K562 (cell line): Measurements from ENCODE around the gene MTHFR. TPM values are rescaled to one million over a fixed set of nuclear protein-coding genes. Genes with fewer than 3 reads are reported as not detected.

Source experiments
- ATAC-seq: fragments of 200-7000 bp; cut with Tn5 transposase; 3 replicates; pipeline ENCODE4 v1.9.1; 2020; ENCODE audit warnings: moderate library complexity
- BruUV-seq: library from RNA; stranded (reverse); fragments of 400-500 nt; replicated peaks from 2 replicates; lab custom pipeline; 2021; lab: Mats Ljungman, UMichigan
- CTCF ChIA-PET: fragments of 300-600 bp; formaldehyde crosslinking; extraction: SDS; loops from one replicate; lab custom pipeline; 2021; ENCODE audit warnings: low intra/inter-chr PET ratio; lab: Yijun Ruan, JAX
- POLR2A ChIA-PET: fragments of 300-600, 350-650 bp; sonication (Branson Sonifier 250); formaldehyde crosslinking; extraction: SDS; loops from one replicate; lab custom pipeline; 2021; ENCODE audit warnings: antibody characterized with exemption, inconsistent platforms; lab: Yijun Ruan, JAX
- DNase-seq, 4 experiments: peaks; one replicate each; pipeline versions ENCODE4 v3.0.0 to v3.0.0-alpha.2; 2011 to 2018; ENCODE audit warnings: low spot score in 3 of 4, mixed read lengths in 3 of 4; ENCODE audit errors: extremely low read depth in 1 of 4
- FAIRE-seq: peaks from 2 replicates; lab custom pipeline; 2011; peaks lifted over from hg19 to GRCh38; lab: Jason Lieb, UNC
- H2AFZ ChIP-seq: 2 replicates; pipeline ENCODE4 v1.6.0; 2011; ENCODE audit warnings: low read depth, low read length, control low read depth, inconsistent platforms
- H3K27ac ChIP-seq: fragments of 200-600 bp; 3 replicates; pipeline ENCODE4 v1.8.0; 2011; ENCODE audit warnings: low read depth, mild to moderate bottlenecking, control low read depth, inconsistent platforms, low read length, moderate library complexity, mixed read lengths; ENCODE audit errors: extremely low read depth
- H3K27me3 ChIP-seq, 2 experiments: fragments of 300-600 bp in 1 of 2; 2 replicates in 1 of 2; 3 replicates in 1 of 2; pipeline versions ENCODE4 v1.6.0 to v1.8.0; 2011; ENCODE audit warnings: inconsistent platforms in 2 of 2, low read length in 2 of 2, mild to moderate bottlenecking in 1 of 2, mixed read lengths in 1 of 2, moderate library complexity in 1 of 2; ENCODE audit not compliant: control insufficient read depth in 2 of 2, insufficient read depth in 2 of 2
- H3K36me3 ChIP-seq: fragments of 300-600 bp; 3 replicates; pipeline ENCODE4 v1.8.0; 2011; ENCODE audit warnings: mild to moderate bottlenecking, low read length, inconsistent platforms; ENCODE audit not compliant: control insufficient read depth, insufficient read depth
- H3K4me1 ChIP-seq, 2 experiments: fragments of 200-600 bp in 1 of 2; replicated peaks in 1 of 2; 2 replicates in 1 of 2; 3 replicates in 1 of 2; pipeline versions ENCODE4 v1.5.1 to v1.8.0; 2011; ENCODE audit warnings: inconsistent platforms in 2 of 2, low read length in 2 of 2, mild to moderate bottlenecking in 1 of 2, mixed read lengths in 1 of 2, moderate library complexity in 1 of 2; ENCODE audit not compliant: control insufficient read depth in 2 of 2, insufficient read depth in 2 of 2
- H3K4me2 ChIP-seq: 2 replicates; pipeline ENCODE4 v1.6.1; 2011; ENCODE audit warnings: low read length, control low read depth, inconsistent platforms, mixed read lengths; ENCODE audit not compliant: insufficient read depth
- H3K4me3 ChIP-seq: fragments of 200-600 bp; sonication (generic), shearing (Covaris generic); 2 replicates; pipeline ENCODE4 v1.5.1; 2016; ENCODE audit warnings: control low read depth, inconsistent platforms
- H3K79me2 ChIP-seq: fragments of 200-600 bp; 3 replicates; pipeline ENCODE4 v1.8.0; 2011; ENCODE audit warnings: low read length, inconsistent platforms; ENCODE audit not compliant: control insufficient read depth, insufficient read depth
- H3K9ac ChIP-seq, 2 experiments: 2 replicates each; pipeline versions ENCODE4 v1.6.0 to v1.6.1; 2011; ENCODE audit warnings: low read depth in 2 of 2, low read length in 2 of 2, control low read depth in 1 of 2, inconsistent platforms in 1 of 2, mild to moderate bottlenecking in 1 of 2, mixed read lengths in 1 of 2; ENCODE audit not compliant: insufficient read depth in 1 of 2
- H3K9me1 ChIP-seq: one replicate; pipeline ENCODE4 v1.6.0; 2011; ENCODE audit warnings: inconsistent platforms, mild to moderate bottlenecking, low read length, moderate library complexity; ENCODE audit not compliant: control insufficient read depth, insufficient read depth
- H3K9me3 ChIP-seq: replicated peaks from 2 replicates; pipeline ENCODE4 v1.5.1; 2011; ENCODE audit warnings: low read depth, low read length, inconsistent platforms; ENCODE audit not compliant: control insufficient read depth, insufficient read depth
- H4K20me1 ChIP-seq: replicated peaks from 2 replicates; pipeline ENCODE4 v1.6.1; 2011; ENCODE audit warnings: low read length, inconsistent platforms, mixed read lengths; ENCODE audit not compliant: control insufficient read depth, insufficient read depth
- CBX8 ChIP-seq: fragments of 200-600 bp; sonication (generic); IDR thresholded peaks from 2 replicates; pipeline ENCODE4 v1.6.1; 2012; ENCODE audit warnings: borderline replicate concordance, mixed run types, low read depth, mild to moderate bottlenecking, moderate library complexity, mixed read lengths, low read length, control low read depth, inconsistent platforms; ENCODE audit not compliant: poor library complexity, severe bottlenecking; ENCODE audit errors: extremely low read depth
- CXXC5 ChIP-seq: fragments of 250-450 bp; sonication (Bioruptor Pico); IDR thresholded peaks from 2 replicates; pipeline ENCODE4 v1.8.0; 2022; ENCODE audit warnings: inconsistent platforms, mild to moderate bottlenecking, moderate library complexity
- MAFF ChIP-seq: IDR thresholded peaks from 2 replicates; pipeline ENCODE4 v1.6.1; 2012; ENCODE audit warnings: low read length, improper control_type of control experiment
- POLR2B ChIP-seq: fragments of 450-650 bp; IDR thresholded peaks from 2 replicates; pipeline ENCODE4 v1.6.1; 2018; ENCODE audit warnings: low read depth; ENCODE audit not compliant: partially characterized antibody
- ZKSCAN3 ChIP-seq: fragments of 250-450 bp; sonication (Bioruptor Pico); IDR thresholded peaks from 2 replicates; pipeline ENCODE4 v1.4.0; 2020
- ZNF232 ChIP-seq: sonication (generic); formaldehyde crosslinking; IDR thresholded peaks from 2 replicates; pipeline ENCODE4 v1.8.0; 2022; ENCODE audit warnings: mild to moderate bottlenecking, missing genetic modification reagents
- ZNF589 ChIP-seq: fragments of 200-800 bp; sonication (Bioruptor generic); IDR thresholded peaks from 2 replicates; pipeline ENCODE4 v1.6.1; 2016; ENCODE audit warnings: low read depth, missing genetic modification characterization, missing compliant biosample characterization
- WGBS: fragments of 100-300 bp; shearing (Covaris generic); methylation state at CpG from one replicate; pipeline ENCODE4 v1.1.6; 2016; ENCODE audit warnings: low coverage, mixed read lengths; ENCODE audit not compliant: insufficient coverage; ENCODE audit errors: missing lambda C conversion rate; 5-methylcytosine and 5-hydroxymethylcytosine counted together
- in situ Hi-C: fragments of 300-500 bp; cut with MboI; formaldehyde crosslinking; loops from 4 replicates; pipeline ENCODE4 v1.15.0; 2018; ENCODE audit warnings: inconsistent platforms, mixed read lengths
- intact Hi-C: fragments of 100-400 bp; cut with micrococcal nuclease; formaldehyde crosslinking; loops from 2 replicates; pipeline ENCODE4 v1.14.2; 2022
- polyA plus RNA-seq, 8 experiments: library from polyadenylated mRNA; depleted of rRNA in 4 of 8; stranded (reverse) in 5 of 8; unstranded in 3 of 8; fragments of >200 nt; fragmentation: Nextera tagmentation in 2 of 8; fragmentation: Illumina TruSeq in 1 of 8; extraction: Ambion mirVana in 2 of 8; extraction: Trizol in 1 of 8; gene quantifications; 2 replicates each; pipeline versions ENCODE4 v1.2.1 to v1.2.3, GENCODE V29; 2011 to 2014; ENCODE audit warnings: inconsistent platforms in 1 of 8, missing spikeins in 1 of 8
- total RNA-seq, 7 experiments: library from RNA; depleted of rRNA in 6 of 7; stranded (reverse); fragments of >200 nt in 6 of 7; fragmentation: Illumina TruSeq in 2 of 7; extraction: Trizol in 2 of 7; gene quantifications; 2 replicates each; pipeline versions ENCODE4 v1.2.1 to v1.2.3, GENCODE V29; 2011 to 2021; ENCODE audit warnings: low replicate concordance in 1 of 7
- TF ChIP-seq, protein P1 (sequence below), 2 experiments: fragments of 450-650 bp in 1 of 2; IDR thresholded peaks; 2 replicates each; pipeline ENCODE4 v1.6.1; 2011 to 2017; ENCODE audit warnings: low read depth in 2 of 2, antibody characterized with exemption in 1 of 2, borderline replicate concordance in 1 of 2, low read length in 1 of 2, mild to moderate bottlenecking in 1 of 2, mixed read lengths in 1 of 2; ENCODE audit not compliant: control insufficient read depth in 1 of 2
- TF ChIP-seq, protein P2 (sequence below): sonication (generic); formaldehyde crosslinking; IDR thresholded peaks from 2 replicates; pipeline ENCODE4 v1.8.0; 2022; ENCODE audit warnings: missing genetic modification reagents, mild to moderate bottlenecking, borderline replicate concordance
- TF ChIP-seq, protein P3 (sequence below): sonication (generic); formaldehyde crosslinking; IDR thresholded peaks from 2 replicates; pipeline ENCODE4 v1.8.0; 2022; ENCODE audit warnings: mild to moderate bottlenecking, missing genetic modification reagents
- TF ChIP-seq, protein P4 (sequence below), 3 experiments: fragments of 200-800 bp in 1 of 3; fragments of 250-450 bp in 1 of 3; fragments of 450-650 bp in 1 of 3; sonication (Bioruptor Pico) in 1 of 3; sonication (Bioruptor generic) in 1 of 3; formaldehyde crosslinking in 1 of 3; IDR thresholded peaks; 2 replicates each; pipeline versions ENCODE4 v1.6.1 to v1.8.0; 2016 to 2022; ENCODE audit warnings: mild to moderate bottlenecking in 2 of 3, missing genetic modification characterization in 2 of 3, missing compliant biosample characterization in 1 of 3, moderate library complexity in 1 of 3

MTHFR gene
- total and polyA plus RNA-seq, 9 of the 15 experiments (the other 6 are each of a cell fraction or from before 2014, with no cell fraction given) = 5.0 to 104 (median 62.6) TPM

DNA sequence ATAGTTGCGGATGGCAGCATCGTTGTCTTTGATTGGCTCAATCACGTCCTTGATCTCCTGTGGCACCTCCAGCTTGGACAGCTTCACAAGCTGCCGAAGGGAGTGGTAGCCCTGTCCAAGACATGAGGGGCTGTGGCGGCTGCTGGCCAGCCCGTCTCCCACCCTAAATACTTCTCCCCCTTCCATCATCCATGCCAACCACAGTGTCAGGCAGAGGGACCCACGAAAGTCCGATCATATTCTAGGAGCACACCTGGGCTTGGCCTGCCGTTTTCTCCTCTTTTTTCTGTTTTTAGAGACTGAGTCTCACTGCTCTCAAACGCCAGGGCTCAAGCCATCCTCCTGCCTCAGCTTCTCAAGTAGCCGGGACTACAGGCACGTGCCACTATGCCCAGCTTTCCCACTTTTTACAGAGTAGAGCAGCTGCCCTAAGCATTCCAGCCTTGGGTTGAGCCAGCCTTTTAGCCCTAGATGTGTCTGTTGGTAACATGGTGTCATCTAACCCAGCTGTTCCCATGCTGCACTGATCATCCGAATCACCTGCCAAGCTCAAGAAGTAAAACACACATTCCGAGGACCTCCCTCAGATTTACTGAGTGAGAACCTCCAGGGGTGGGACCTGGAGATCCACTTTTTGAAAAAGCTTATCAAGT lies 10.4 kb downstream of the MTHFR start:
- intact Hi-C loops (loop anchor here (5.0 kb wide), 1 partner anchor 58 kb away; the partner anchor contains the start of gene AGTRAP), in situ Hi-C loops (no loop called here)
- no peaks in the 10 kb centered on the region for H3K9me1 ChIP-seq
- WGBS = 82% methylated on average over 14 of the region's 14 CpGs
- no peaks in the 10 kb centered on the region for H3K27me3 ChIP-seq
- H4K20me1 ChIP-seq = no peaks in the 10 kb centered on the region
- 0 out of 2 replicates have a peak overlapping the region, but pooled peaks have one; percentile 7 for H3K4me3 ChIP-seq
- H3K4me2 ChIP-seq = peak overlapping the region; percentile 81
- no peaks in the 10 kb centered on the region for H3K9me3 ChIP-seq
- BruUV-seq = no TSS peak
- peak in 1 of 4 experiments; percentile 20 for DNase-seq
- ChIA-PET POLR2A (interaction anchor here (0.6 to 10.5 kb wide), 12 partner anchors 8 to 1807 kb away, joined by 3 to 115 read pairs (median 4); partner anchors contain the start of genes C1orf167, CLCN6, FBXO6 and MTHFR), CTCF (interaction anchor here (0.6 kb wide), 1 partner anchor 1916 kb away, joined by 3 read pairs; no protein-coding TSS in a partner anchor)
- no peak for ATAC-seq
- H3K4me1 ChIP-seq = peaks cover 78 to 84% of the 10 kb centered on the region in 2 experiments
- H3K27ac ChIP-seq = peak overlapping the region; percentile 100
- H3K9ac ChIP-seq = peak overlapping the region; percentile 52 to 80
- no peak overlapping the region for H2AFZ ChIP-seq
- peaks cover 43% of the 10 kb centered on the region for H3K79me2 ChIP-seq
- H3K36me3 ChIP-seq = peaks cover 82% of the 10 kb centered on the region
- FAIRE-seq = no peak
- TF ChIP-seq ZNF232 (CRISPR knock-in tag) (no peak), POLR2B (peak; percentile 31), ZKSCAN3 (CRISPR knock-in tag) (no peak), CBX8 (no peak), CXXC5 (no peak), ZNF589 (CRISPR knock-in tag) (no peak), MAFF (no peak)
- TF ChIP-seq, protein P1, sequence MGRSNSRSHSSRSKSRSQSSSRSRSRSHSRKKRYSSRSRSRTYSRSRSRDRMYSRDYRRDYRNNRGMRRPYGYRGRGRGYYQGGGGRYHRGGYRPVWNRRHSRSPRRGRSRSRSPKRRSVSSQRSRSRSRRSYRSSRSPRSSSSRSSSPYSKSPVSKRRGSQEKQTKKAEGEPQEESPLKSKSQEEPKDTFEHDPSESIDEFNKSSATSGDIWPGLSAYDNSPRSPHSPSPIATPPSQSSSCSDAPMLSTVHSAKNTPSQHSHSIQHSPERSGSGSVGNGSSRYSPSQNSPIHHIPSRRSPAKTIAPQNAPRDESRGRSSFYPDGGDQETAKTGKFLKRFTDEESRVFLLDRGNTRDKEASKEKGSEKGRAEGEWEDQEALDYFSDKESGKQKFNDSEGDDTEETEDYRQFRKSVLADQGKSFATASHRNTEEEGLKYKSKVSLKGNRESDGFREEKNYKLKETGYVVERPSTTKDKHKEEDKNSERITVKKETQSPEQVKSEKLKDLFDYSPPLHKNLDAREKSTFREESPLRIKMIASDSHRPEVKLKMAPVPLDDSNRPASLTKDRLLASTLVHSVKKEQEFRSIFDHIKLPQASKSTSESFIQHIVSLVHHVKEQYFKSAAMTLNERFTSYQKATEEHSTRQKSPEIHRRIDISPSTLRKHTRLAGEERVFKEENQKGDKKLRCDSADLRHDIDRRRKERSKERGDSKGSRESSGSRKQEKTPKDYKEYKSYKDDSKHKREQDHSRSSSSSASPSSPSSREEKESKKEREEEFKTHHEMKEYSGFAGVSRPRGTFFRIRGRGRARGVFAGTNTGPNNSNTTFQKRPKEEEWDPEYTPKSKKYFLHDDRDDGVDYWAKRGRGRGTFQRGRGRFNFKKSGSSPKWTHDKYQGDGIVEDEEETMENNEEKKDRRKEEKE (IDR thresholded peaks at IDR 0.05; ENCODE audit: borderline replicate concordance in 1 of 2, control insufficient read depth in 1 of 2, low read depth in 2 of 2, low read length in 1 of 2) = no peak
- TF ChIP-seq, protein P2, sequence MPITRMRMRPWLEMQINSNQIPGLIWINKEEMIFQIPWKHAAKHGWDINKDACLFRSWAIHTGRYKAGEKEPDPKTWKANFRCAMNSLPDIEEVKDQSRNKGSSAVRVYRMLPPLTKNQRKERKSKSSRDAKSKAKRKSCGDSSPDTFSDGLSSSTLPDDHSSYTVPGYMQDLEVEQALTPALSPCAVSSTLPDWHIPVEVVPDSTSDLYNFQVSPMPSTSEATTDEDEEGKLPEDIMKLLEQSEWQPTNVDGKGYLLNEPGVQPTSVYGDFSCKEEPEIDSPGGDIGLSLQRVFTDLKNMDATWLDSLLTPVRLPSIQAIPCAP (CRISPR knock-in tag) = no peak
- TF ChIP-seq, protein P3, sequence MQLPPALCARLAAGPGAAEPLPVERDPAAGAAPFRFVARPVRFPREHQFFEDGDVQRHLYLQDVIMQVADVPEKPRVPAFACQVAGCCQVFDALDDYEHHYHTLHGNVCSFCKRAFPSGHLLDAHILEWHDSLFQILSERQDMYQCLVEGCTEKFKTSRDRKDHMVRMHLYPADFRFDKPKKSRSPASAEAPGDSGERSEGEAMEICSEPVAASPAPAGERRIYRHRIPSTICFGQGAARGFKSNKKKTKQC (CRISPR knock-in tag) = no peak
- TF ChIP-seq, protein P4, sequence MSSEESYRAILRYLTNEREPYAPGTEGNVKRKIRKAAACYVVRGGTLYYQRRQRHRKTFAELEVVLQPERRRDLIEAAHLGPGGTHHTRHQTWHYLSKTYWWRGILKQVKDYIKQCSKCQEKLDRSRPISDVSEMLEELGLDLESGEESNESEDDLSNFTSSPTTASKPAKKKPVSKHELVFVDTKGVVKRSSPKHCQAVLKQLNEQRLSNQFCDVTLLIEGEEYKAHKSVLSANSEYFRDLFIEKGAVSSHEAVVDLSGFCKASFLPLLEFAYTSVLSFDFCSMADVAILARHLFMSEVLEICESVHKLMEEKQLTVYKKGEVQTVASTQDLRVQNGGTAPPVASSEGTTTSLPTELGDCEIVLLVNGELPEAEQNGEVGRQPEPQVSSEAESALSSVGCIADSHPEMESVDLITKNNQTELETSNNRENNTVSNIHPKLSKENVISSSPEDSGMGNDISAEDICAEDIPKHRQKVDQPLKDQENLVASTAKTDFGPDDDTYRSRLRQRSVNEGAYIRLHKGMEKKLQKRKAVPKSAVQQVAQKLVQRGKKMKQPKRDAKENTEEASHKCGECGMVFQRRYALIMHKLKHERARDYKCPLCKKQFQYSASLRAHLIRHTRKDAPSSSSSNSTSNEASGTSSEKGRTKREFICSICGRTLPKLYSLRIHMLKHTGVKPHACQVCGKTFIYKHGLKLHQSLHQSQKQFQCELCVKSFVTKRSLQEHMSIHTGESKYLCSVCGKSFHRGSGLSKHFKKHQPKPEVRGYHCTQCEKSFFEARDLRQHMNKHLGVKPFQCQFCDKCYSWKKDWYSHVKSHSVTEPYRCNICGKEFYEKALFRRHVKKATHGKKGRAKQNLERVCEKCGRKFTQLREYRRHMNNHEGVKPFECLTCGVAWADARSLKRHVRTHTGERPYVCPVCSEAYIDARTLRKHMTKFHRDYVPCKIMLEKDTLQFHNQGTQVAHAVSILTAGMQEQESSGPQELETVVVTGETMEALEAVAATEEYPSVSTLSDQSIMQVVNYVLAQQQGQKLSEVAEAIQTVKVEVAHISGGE (CRISPR knock-in tag; IDR thresholded peaks at IDR 0.05) = no peak
